HG03439 (cell line): ENCODE measurements around the gene MOCOS.
"Not testable (repeated sequence)": the region's sequence is repeated elsewhere in the genome, so short reads cannot be mapped to it uniquely, and the experiment has no call there.

Experiments used
- ATAC-seq: cut with Tn5 transposase; IDR thresholded peaks from one replicate; pipeline ENCODE4 v1.9.1; 2021; ENCODE audit warnings: mild to moderate bottlenecking, moderate library complexity; ENCODE audit not compliant: unreplicated experiment

MOCOS gene

GRCh38 chr18:36187193-36187825 lies at the start of gene MOCOS:
MOCOS (plus strand) TSS chr18:36187497; CDS start chr18:36187540, 43 bp downstream.
- ATAC-seq: peak; percentile 81

GRCh38 chr18:36139245-36139644 lies 48.1 kb upstream of the MOCOS start:
- ATAC-seq: no peak

GRCh38 chr18:36141576-36141975 lies 45.7 kb upstream of the MOCOS start:
- ATAC-seq: no peak

- no peak for ATAC-seq
These were observed 44.5 kb upstream of the MOCOS start for GRCh38 chr18:36142751-36143150.

- ATAC-seq: no peak
These were observed 43.9 kb upstream of the MOCOS start for GRCh38 chr18:36143391-36143790.

GRCh38 chr18:36149514-36150289 lies 37.6 kb upstream of the MOCOS start:
- ATAC-seq: peak; percentile 93

GRCh38 chr18:36152781-36153180 lies 34.5 kb upstream of the MOCOS start:
- ATAC-seq: no peak

- ATAC-seq: no peak
These were observed 34.1 kb upstream of the MOCOS start for GRCh38 chr18:36153203-36153602.

GRCh38 chr18:36153771-36154170 lies 33.5 kb upstream of the MOCOS start:
- ATAC-seq: no peak

- ATAC-seq: no peak
These were observed 31.2 kb upstream of the MOCOS start for GRCh38 chr18:36155851-36156757.

GRCh38 chr18:36157441-36157840 lies 29.9 kb upstream of the MOCOS start:
- ATAC-seq: no peak

GRCh38 chr18:36158266-36158867 lies 28.9 kb upstream of the MOCOS start:
- no peak for ATAC-seq

- ATAC-seq: no peak
These were observed 26.3 kb upstream of the MOCOS start for GRCh38 chr18:36160959-36161371.

- no peak for ATAC-seq
These were observed 24.3 kb upstream of the MOCOS start for GRCh38 chr18:36162981-36163380.

GRCh38 chr18:36167692-36168218 lies 19.5 kb upstream of the MOCOS start:
- no peak for ATAC-seq

- not testable (repeated sequence) for ATAC-seq
These were observed 19.0 kb upstream of the MOCOS start for GRCh38 chr18:36168296-36168695.

- ATAC-seq: no peak
These were observed 17.4 kb upstream of the MOCOS start for GRCh38 chr18:36169938-36170337.

GRCh38 chr18:36175481-36175880 lies 11.8 kb upstream of the MOCOS start:
- ATAC-seq: no peak

GRCh38 chr18:36176177-36176584 lies 11.1 kb upstream of the MOCOS start:
- no peak for ATAC-seq

GRCh38 chr18:36176711-36177110 lies 10.6 kb upstream of the MOCOS start:
- ATAC-seq: no peak

- ATAC-seq: no peak
These were observed 9.4 kb upstream of the MOCOS start for GRCh38 chr18:36177913-36178312.
